DOHH2 (cell line): Measurements from ENCODE around the gene ATF2.

Experiments used
- H3F3A ChIP-seq: fragments of 200-600 bp; sonication (generic), shearing (Covaris generic); 2 replicates; pipeline ENCODE4 v1.6.0; 2016; ENCODE audit warnings: antibody characterized with exemption, mild to moderate bottlenecking; ENCODE audit not compliant: control insufficient read depth, insufficient read depth
- H3K27ac ChIP-seq: fragments of 200-600 bp; sonication (generic); 2 replicates; pipeline ENCODE4 v1.5.1; 2014; ENCODE audit warnings: low read depth, mild to moderate bottlenecking, low read length, moderate library complexity
- H3K27me3 ChIP-seq: fragments of 200-600 bp; sonication (generic); 2 replicates; pipeline ENCODE4 v1.6.1; 2014; ENCODE audit warnings: mild to moderate bottlenecking, low read length, mixed read lengths; ENCODE audit not compliant: control insufficient read depth
- H3K36me3 ChIP-seq: fragments of 200-600 bp; sonication (generic); 2 replicates; pipeline ENCODE4 v1.6.1; 2014; ENCODE audit warnings: mild to moderate bottlenecking, low read length, moderate library complexity, mixed read lengths; ENCODE audit not compliant: control insufficient read depth
- H3K4me1 ChIP-seq: fragments of 200-600 bp; sonication (generic); 2 replicates; pipeline ENCODE4 v1.6.1; 2014; ENCODE audit warnings: mild to moderate bottlenecking, low read length, mixed read lengths; ENCODE audit not compliant: control insufficient read depth
- H3K4me2 ChIP-seq: fragments of 200-600 bp; sonication (generic); 2 replicates; pipeline ENCODE4 v1.6.0; 2014; ENCODE audit warnings: mild to moderate bottlenecking, low read length, moderate library complexity
- H3K4me3 ChIP-seq: fragments of 200-600 bp; sonication (generic); 2 replicates; pipeline ENCODE4 v1.5.1; 2014; ENCODE audit warnings: mild to moderate bottlenecking, low read length, mixed read lengths
- H3K79me2 ChIP-seq: fragments of 200-600 bp; sonication (generic); 2 replicates; pipeline ENCODE4 v1.6.1; 2014; ENCODE audit warnings: mild to moderate bottlenecking, low read length, mixed read lengths; ENCODE audit not compliant: control insufficient read depth
- H3K9me2 ChIP-seq: fragments of 200-600 bp; sonication (generic); replicated peaks from 2 replicates; pipeline ENCODE4 v1.6.1; 2014; ENCODE audit warnings: mild to moderate bottlenecking, low read length, mixed read lengths; ENCODE audit not compliant: control insufficient read depth
- H3K9me3 ChIP-seq: fragments of 200-600 bp; sonication (generic); 2 replicates; pipeline ENCODE4 v1.6.1; 2014; ENCODE audit warnings: antibody characterized with exemption, low read length, mixed read lengths; ENCODE audit not compliant: control insufficient read depth, insufficient read depth
- H4K20me1 ChIP-seq: fragments of 200-600 bp; sonication (generic); 2 replicates; pipeline ENCODE4 v1.6.0; 2014; ENCODE audit warnings: low read depth, mild to moderate bottlenecking, antibody characterized with exemption, low read length, moderate library complexity; ENCODE audit not compliant: control insufficient read depth, insufficient read depth
- EZH2phosphoT487 ChIP-seq: fragments of 200-600 bp; sonication (generic); IDR thresholded peaks from 2 replicates; pipeline ENCODE4 v1.6.1; 2017; ENCODE audit warnings: borderline replicate concordance, mild to moderate bottlenecking, antibody characterized with exemption, low read length, moderate library complexity, mixed read lengths
- TF ChIP-seq, protein P1 (sequence below): fragments of 200-600 bp; sonication (generic); IDR thresholded peaks from one replicate; pipeline ENCODE4 v1.5.1; 2014; ENCODE audit warnings: antibody characterized with exemption, mild to moderate bottlenecking, low read depth, low read length; ENCODE audit not compliant: poor library complexity, severe bottlenecking

ATF2 gene

DNA sequence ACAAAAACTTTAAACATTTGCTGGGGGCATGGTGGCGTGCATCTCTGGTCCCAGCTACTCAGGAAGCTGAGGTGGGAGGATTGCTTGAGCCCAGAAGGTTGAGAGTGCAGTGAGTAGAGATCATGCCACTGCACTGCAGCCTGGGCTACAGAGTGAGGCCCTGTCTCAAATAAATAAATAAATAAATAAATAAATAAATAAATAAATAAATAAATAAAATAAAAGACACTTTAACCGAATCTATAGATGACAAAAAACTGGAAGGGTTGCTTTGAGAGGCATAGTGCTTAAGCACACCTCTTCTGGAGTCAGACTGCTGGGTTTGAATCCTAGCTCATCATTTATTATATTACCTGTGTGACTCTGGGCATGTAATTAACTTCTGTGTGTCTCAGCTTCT is 141.6 kb downstream of the ATF2 start:
- Histone ChIP-seq H3K4me1 (no peaks in the 10 kb centered on the region), H3K9me3 (no peaks in the 10 kb centered on the region), H3K27me3 (no peaks in the 10 kb centered on the region), H4K20me1 (no peaks in the 10 kb centered on the region), H3K4me3 (no peak overlapping the region), H3F3A (no peaks in the 10 kb centered on the region), H3K9me2 (no peaks in the 10 kb centered on the region), H3K36me3 (no peaks in the 10 kb centered on the region), H3K79me2 (no peaks in the 10 kb centered on the region), H3K4me2 (no peak overlapping the region), H3K27ac (no peak overlapping the region)
- TF ChIP-seq, protein P1, sequence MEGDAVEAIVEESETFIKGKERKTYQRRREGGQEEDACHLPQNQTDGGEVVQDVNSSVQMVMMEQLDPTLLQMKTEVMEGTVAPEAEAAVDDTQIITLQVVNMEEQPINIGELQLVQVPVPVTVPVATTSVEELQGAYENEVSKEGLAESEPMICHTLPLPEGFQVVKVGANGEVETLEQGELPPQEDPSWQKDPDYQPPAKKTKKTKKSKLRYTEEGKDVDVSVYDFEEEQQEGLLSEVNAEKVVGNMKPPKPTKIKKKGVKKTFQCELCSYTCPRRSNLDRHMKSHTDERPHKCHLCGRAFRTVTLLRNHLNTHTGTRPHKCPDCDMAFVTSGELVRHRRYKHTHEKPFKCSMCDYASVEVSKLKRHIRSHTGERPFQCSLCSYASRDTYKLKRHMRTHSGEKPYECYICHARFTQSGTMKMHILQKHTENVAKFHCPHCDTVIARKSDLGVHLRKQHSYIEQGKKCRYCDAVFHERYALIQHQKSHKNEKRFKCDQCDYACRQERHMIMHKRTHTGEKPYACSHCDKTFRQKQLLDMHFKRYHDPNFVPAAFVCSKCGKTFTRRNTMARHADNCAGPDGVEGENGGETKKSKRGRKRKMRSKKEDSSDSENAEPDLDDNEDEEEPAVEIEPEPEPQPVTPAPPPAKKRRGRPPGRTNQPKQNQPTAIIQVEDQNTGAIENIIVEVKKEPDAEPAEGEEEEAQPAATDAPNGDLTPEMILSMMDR, result no peak
- no peak for TF ChIP-seq EZH2phosphoT487

DNA sequence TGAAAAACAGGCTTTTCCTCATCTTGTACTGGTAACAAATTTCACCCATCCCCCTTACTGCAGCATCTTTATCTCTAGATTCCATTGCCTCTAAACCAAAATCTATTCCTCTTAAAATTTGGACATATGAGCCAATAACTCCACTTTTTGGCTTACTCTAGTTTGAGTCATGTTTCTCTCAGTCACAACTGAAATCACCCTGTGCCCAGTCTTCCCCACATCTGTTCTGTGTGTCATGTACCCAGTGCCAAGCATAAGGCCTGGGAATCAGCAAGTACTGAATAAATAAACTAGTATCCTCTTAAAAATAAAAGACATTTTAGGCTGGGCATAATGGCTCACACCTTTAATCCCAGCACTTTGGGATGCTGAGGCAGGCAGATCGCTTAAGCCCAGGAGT is 142.1 kb downstream of the ATF2 start:
- Histone ChIP-seq H3F3A (no peaks in the 10 kb centered on the region), H3K36me3 (no peaks in the 10 kb centered on the region), H3K4me2 (no peak overlapping the region), H3K9me2 (no peaks in the 10 kb centered on the region), H3K4me3 (no peak overlapping the region), H3K4me1 (no peaks in the 10 kb centered on the region), H3K27me3 (0 out of 2 replicates have a peak, but pooled peaks cover under 1% of the 10 kb centered on the region), H3K27ac (no peak overlapping the region), H3K9me3 (no peaks in the 10 kb centered on the region), H4K20me1 (no peaks in the 10 kb centered on the region), H3K79me2 (no peaks in the 10 kb centered on the region)
- no peak for TF ChIP-seq EZH2phosphoT487
- TF ChIP-seq, protein P1, result no peak

GRCh38 chr2:175025233-175025632 is 142.8 kb downstream of the ATF2 start:
- H3K36me3 ChIP-seq, result no peaks in the 10 kb centered on the region
- no peak overlapping the region for H3K4me3 ChIP-seq
- no peaks in the 10 kb centered on the region for H3K9me3 ChIP-seq
- H3K9me2 ChIP-seq, result no peaks in the 10 kb centered on the region
- no peak overlapping the region for H3K27ac ChIP-seq
- 0 out of 2 replicates have a peak, but pooled peaks cover 3% of the 10 kb centered on the region for H3K27me3 ChIP-seq
- H3K4me2 ChIP-seq, result no peak overlapping the region
- H3F3A ChIP-seq, result no peaks in the 10 kb centered on the region
- no peaks in the 10 kb centered on the region for H3K4me1 ChIP-seq
- TF ChIP-seq, protein P1, result no peak
- TF ChIP-seq EZH2phosphoT487, result no peak
- no peaks in the 10 kb centered on the region for H3K79me2 ChIP-seq
- no peaks in the 10 kb centered on the region for H4K20me1 ChIP-seq
